Forelimb muscle (tissue), 1 donor: ENCODE results near the gene PCGF1. TPM values are rescaled to one million over a fixed set of nuclear protein-coding genes. Genes with fewer than 3 reads are reported as not detected.
"Not testable (repeated sequence)": the region's sequence is repeated elsewhere in the genome, so short reads cannot be mapped to it uniquely, and the experiment has no call there.

Experiments
- DNase-seq: peaks from one replicate; pipeline ENCODE4 v3.0.0-alpha.2; 2013; ENCODE audit warnings: low read depth
- polyA plus RNA-seq: library from polyadenylated mRNA; unstranded; fragments of 120-200 nt; gene quantifications from one replicate; pipeline ENCODE4 v1.2.1, GENCODE V29; 2013; ENCODE audit not compliant: insufficient read length

The PCGF1 gene
- polyA plus RNA-seq, 1 donor: 14.1 TPM

GRCh38 chr2:74499267-74499939, 8.1 kb downstream of the PCGF1 start, which contains the start of gene LBX2:
Gene LBX2 (minus strand): TSS chr2:74499603. CDS start chr2:74499537, 66 bp downstream.
- no peak for DNase-seq

GRCh38 chr2:74498500-74499266, 8.8 kb downstream of the PCGF1 start:
- no peak for DNase-seq

DNA sequence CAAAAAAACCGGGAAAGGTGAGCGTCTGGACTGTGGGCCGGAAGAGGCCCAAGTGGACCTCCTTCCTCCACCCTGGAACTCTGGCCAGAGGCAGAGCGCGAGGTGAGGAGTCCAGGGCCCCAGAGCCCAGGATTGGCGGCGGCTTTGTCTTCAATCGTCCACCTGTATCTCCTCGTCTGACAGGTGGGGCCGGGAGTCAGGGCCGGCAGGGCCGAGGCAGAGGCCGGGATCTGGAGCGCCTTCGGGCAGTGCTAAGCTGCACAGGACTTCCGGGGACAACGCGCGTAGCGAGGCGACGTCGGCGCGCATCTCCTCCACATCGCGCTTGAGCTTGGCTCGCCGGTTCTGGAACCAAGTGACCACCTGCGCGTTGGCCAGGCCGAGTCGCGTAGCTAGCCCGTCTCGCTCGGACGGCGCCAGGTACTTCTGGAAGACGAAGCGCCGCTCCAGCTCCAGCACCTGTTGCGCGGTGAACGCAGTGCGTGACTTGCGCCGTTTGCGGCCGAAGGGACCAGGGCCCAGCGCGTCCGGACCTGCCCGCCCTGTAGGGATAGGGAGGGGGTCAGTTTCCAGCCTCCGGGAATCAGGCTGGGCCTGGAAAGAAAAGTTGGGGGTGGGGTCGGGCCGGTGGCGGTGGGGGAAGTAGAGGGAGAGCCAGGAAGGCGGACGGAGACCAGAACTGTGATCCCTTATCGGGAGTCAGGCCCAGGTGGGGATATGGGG, 9.6 kb downstream of the PCGF1 start:
- no peak for DNase-seq

GRCh38 chr2:74496997-74497776, 10.3 kb downstream of the PCGF1 start:
- no peak for DNase-seq

DNA sequence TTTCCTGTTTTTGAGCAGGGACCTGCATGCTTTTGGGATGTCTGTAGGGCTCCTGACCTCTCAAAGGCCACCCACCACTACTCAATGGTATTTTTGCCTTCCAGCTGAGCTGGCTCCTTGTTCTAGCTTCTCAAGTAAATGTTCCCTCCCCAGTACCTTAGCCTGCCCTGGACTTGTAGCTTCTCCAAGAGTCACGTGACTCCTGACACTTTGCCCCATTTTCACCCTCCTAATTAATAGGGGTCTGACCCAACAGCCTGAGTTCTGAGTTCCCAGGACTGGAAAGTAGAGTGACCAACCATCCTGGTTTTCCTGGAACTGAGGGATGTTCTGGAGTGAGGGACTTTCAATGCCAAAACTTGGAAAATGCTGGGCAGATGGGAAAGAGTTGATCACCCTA, 12.1 kb downstream of the PCGF1 start:
- no peak for DNase-seq

DNA sequence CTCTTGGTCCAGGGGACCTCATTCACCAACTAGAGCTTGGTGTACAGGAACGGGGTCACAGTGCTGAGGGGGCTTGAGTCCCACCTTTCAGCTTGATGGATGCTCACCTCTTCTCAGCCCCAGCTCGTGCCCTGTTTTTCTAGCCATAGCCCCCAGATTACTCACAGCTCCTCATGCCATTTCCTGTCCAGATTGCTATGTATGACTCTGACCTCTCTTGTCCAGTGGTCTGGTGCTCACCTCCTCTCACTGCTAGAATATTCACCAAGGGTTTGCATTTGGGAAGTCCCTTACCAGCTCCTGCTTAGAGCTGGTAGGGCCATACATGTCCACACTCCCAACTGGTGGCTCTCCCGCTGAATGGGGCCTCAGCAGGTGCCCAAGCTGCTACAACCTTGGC, 13.9 kb downstream of the PCGF1 start:
- DNase-seq: no peak

DNA sequence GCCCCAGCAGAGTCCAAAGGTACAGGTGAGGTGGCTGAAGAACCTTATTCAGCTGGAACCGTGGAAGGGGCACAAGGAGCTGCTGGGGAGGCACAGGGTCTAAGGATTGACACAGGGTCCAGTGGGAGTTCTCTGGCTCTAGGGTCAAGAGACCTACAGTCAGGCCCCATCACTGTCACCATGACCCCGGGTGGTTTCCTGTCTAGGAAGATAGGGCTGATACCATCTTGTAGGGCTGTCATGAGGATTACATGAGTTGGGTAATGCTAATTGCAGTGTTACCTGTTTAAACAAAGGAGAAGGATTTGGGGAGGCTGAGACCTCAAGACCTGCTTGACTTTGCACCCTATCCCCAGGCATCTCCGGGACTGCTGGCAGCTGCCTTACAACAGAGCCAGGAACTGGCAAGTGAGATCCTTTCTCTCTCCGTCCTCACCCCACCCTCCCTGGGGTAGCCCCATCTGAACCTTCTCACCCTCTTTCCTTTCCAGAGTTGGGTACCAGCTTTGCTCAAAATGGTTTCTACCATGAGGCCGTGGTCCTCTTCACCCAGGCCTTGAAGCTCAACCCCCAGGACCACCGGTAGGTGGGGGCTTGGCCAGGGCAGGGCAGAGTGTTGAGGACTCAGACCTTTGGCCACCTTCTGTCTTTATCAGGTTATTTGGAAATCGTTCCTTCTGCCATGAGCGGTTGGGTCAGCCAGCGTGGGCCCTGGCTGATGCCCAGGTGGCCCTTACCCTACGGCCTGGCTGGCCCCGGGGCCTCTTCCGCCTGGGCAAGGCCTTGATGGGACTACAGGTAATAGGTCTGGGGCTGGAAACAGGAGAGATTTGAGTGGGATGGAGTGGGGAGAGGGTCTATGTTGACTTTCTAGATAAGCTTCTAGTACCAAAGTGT, 15.6 kb downstream of the PCGF1 start:
- DNase-seq: no peak

DNA sequence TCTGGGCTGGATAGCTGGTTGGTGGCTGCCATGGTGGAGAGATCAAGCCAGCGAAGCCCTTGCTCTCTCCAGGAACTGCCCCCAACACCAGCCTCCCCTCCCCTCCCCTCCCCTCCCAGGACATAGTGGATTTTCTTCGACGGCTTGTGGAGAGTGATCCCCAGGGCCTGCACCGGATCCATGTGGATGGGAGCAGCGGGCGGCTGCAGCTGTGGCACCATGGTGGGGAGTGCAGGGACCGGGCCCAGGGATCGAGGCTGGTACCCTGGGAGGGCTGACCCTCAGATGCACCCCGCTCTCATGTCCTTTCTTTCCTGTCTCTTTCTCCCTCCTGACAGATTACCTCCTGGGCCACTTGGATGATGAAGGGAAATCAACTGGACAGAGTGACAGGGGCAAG, 17.6 kb downstream of the PCGF1 start:
- DNase-seq: no peak

GRCh38 chr2:74488643-74489481, 18.6 kb downstream of the PCGF1 start:
- DNase-seq: no peak

- DNase-seq: no peak
Measured at GRCh38 chr2:74486141-74486540, 21.4 kb downstream of the PCGF1 start.

GRCh38 chr2:74483675-74484164, 23.8 kb downstream of the PCGF1 start:
- not testable (repeated sequence) for DNase-seq

DNA sequence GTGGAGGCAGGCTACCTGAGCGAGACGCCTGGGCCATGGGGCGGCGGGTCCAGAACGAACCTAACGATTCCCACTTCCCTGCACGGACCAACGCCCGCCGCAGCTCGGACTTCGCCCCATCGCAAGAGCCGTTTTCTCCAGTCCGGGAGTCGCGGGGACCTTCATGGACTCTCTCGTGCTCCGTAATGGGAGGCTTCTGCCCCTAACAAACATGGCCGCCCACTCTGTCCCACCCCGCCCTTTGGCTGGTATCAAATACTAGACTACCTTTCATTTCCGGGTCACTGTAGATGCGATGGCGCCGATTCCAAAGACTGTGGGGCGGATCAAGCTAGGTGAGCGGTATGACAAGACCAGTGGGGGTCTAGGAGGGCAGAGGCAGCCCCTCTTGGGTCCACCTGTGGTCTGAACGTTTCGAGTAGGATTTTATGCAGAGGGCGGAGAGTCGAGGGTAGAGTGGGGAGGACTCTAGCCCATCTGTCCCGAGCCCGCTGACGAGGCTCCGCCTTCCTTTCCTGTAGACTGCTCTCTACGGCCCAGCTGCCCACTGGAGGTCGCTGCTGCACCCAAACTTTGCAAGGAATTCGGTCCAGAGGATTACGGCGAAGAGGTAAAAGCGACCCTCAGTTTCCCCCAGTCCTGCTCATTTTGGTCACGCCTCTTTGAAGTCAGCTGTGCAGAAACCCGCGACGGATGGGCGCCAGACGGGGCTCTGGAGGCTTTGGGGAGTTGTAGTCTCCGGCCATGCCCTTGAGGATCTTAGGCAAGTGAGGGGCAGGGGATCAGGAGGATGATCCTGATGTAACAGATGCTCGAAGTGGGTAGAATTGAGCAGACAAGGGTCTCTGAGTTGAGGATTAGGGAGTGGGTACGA, 24.5 kb downstream of the PCGF1 start, which contains the start of the genes CCDC142 and TTC31:
Gene CCDC142, minus strand, starts transcription at position 198 of the 874 bp plus-strand sequence. Its CDS starts 161 bp downstream, at position 37.
Gene TTC31, plus strand, starts transcription at position 281 of the 874 bp plus-strand sequence. Its CDS starts 15 bp downstream, at position 296.
- peak; percentile 93 for DNase-seq

GRCh38 chr2:74481961-74482800, 25.3 kb downstream of the PCGF1 start:
- DNase-seq: no peak

DNA sequence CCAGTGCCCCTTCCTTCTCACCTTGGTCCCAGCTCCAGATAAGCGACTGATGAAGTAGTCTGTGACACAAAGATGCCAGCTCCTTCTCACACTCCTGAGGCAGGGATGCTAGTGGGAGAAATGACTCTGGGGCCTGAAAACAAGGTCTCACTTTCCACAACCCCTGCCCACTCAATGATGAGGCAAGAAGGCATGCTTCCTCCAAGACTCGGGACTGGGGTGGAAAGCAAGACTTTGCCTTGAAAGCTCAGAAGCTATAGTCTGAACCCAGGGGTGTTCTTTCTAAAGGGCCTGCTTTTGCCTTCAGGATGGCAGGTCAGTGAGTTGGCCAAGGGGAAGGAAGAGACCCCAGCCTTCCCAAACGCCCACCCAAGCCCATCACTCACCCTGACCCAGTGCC, 26.1 kb downstream of the PCGF1 start:
- no peak for DNase-seq

GRCh38 chr2:74474899-74475298, 32.6 kb downstream of the PCGF1 start:
- no peak for DNase-seq

GRCh38 chr2:74474481-74474880, 33.0 kb downstream of the PCGF1 start:
- DNase-seq: no peak

- no peak for DNase-seq
Measured at GRCh38 chr2:74472945-74473258, 34.6 kb downstream of the PCGF1 start.
